ENCODE measurements around the gene GSG1L. TPM values are rescaled to one million over a fixed set of nuclear protein-coding genes. Genes with fewer than 3 reads are reported as not detected.
A peak's percentile ranks its signal among the peaks of the same experiment; 100 is the strongest.
"Not testable (repeated sequence)": the region's sequence is repeated elsewhere in the genome, so short reads cannot be mapped to it uniquely, and the experiment has no call there.

GSG1L gene
- total RNA-seq, 1 experiment from 2014 or later = not detected

DNA sequence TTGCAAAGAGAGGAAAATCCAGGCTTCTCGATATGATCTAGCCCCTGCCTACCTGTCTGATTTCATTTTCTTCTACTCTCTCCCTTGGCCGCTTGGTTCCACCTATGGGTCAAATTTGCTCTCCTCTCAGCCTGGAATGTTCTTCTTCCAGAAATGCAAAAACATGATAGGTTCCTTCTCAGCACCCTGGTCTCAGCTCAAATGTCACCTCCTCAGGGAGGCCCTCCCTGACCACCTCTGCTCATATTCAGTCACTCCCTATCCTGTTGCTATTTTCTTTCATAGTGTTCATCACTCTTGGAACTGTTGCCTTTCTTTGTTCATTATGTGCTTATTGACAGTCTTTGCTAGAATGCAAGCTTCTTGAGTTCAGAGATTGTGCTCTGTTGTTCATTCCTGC lies 305.0 kb downstream of the GSG1L start:
- DNase-seq (ENCODE audit: low read depth) = no peak

GRCh38 chr16:27756206-27756970 lies 307.1 kb downstream of the GSG1L start:
- DNase-seq (ENCODE audit: low read depth) = no peak

GRCh38 chr16:27754788-27755690 lies 308.5 kb downstream of the GSG1L start:
- DNase-seq (ENCODE audit: low read depth) = no peak

DNA sequence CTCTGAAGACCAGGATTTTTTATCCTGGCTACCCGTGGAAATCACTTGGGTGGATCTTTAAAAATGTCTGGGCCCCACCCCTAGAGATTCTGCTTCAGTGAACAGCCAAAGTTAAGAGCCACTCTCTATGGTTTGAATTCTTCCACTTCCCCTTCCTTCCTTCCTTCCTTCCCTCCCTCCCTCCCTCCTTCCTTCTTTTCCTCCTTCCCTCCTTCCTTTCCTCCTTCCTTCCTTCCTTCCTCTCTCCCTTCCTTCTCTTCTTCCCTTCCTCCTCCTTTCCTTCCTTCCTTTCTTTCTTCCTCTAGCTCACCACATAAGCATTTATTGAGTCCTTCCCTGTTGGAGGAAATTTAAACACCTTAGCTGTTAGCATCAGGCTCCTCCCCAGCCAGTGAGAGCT lies 310.0 kb downstream of the GSG1L start:
- DNase-seq (ENCODE audit: low read depth) = no peak

- DNase-seq (ENCODE audit: low read depth) = no peak
Observed at GRCh38 chr16:27752241-27752640, 311.3 kb downstream of the GSG1L start.

DNA sequence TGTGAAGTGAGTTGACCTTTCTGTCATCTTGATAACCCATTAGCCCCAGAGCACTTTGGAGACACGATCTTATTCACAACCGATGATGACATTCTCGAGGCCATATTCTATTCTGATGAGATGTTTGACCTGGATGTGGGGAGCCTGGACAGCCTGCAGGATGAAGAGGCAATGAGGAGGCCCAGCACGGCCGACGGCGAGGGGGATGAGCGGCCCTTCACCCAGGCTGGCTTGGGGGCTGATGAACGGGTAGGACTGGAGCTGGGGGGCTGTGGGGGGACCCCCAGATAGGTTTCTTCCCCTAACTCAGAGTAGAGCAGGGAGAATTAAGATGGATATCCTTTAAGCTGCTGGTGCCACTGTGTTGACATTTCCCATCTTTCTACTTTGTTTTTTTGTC lies 311.8 kb downstream of the GSG1L start:
- no peak for DNase-seq (ENCODE audit: low read depth)

GRCh38 chr16:27751233-27751632 lies 312.3 kb downstream of the GSG1L start:
- DNase-seq (ENCODE audit: low read depth) = no peak

DNA sequence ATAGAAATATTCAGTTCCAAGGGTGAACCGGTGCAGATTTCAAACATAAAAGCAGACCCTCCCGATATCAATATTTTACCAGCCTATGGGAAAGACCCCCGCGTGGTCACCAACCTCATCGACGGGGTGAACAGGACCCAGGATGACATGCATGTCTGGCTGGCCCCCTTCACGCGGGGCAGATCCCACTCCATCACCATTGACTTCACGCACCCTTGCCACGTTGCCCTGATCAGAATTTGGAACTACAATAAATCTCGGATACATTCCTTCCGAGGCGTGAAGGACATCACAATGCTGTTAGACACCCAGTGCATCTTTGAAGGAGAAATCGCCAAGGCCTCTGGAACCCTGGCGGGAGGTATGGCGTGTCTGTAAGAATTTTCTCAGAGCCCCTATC lies 313.6 kb downstream of the GSG1L start:
- no peak for DNase-seq (ENCODE audit: low read depth)

DNA sequence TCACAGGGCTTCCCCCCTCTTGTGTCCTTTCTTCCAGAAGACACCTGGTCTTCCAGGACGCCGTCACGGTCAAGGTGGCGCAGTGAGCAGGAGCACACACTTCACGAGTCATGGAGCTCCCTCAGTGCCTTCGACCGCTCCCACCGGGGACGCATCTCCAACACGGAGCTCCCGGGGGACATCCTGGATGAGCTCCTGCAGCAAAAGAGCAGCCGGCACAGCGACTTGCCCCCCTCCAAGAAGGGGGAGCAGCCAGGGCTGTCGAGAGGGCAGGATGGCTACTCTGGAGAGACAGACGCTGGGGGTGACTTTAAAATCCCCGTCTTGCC lies 314.0 kb downstream of the GSG1L start:
- no peak for DNase-seq (ENCODE audit: low read depth)

GRCh38 chr16:27748868-27749546 lies 314.5 kb downstream of the GSG1L start:
- peak; percentile 77 for DNase-seq (ENCODE audit: low read depth)

GRCh38 chr16:27747946-27748345 lies 315.6 kb downstream of the GSG1L start:
- no peak for DNase-seq (ENCODE audit: low read depth)

GRCh38 chr16:27746076-27746855 lies 317.2 kb downstream of the GSG1L start:
- no peak for DNase-seq (ENCODE audit: low read depth)

DNA sequence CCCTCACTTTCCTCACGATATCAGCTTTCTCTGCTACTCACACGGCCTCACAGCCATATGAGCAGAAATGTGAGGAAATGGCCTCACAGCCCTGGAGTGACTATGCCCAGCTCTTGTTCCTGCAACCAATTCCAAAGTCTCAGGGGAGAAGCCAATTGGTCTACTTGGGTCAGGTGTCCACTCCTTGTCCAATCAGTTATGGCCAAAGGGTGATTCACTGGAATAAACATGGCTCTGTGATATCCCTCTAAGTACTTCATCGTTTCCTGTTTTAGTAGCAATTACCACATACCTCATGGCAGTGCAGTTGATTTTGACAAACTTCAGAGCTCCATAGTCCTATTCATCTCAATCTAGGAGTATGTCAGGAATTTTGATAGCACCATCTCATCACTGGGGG lies 318.2 kb downstream of the GSG1L start:
- DNase-seq (ENCODE audit: low read depth) = peak; percentile 10

DNA sequence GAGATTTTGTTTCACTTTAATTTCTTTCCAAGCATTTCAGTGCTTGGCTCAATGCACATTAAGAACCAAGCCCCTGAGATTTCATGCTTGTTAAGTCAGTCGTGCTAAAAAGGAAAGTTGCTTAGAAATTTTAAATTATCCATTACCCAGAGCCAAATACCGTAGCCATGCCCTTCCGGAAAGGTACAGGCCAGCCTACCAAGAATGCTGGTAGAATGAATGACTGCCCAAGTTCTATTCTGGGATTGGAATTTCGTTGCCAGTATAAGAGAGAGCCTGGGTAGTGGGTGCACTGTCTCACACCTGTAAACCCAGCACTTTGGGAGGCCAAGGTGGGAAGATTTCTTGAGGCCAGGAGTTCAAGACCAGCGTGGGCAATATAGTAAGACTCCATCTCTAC lies 319.6 kb downstream of the GSG1L start:
- no peak for DNase-seq (ENCODE audit: low read depth)

GRCh38 chr16:27743001-27743400 lies 320.5 kb downstream of the GSG1L start:
- DNase-seq (ENCODE audit: low read depth) = not testable (repeated sequence)

GRCh38 chr16:27742333-27742732 lies 321.2 kb downstream of the GSG1L start:
- no peak for DNase-seq (ENCODE audit: low read depth)

- peak; percentile 30 for DNase-seq (ENCODE audit: low read depth)
Observed at GRCh38 chr16:27740496-27741201, 322.9 kb downstream of the GSG1L start.

- DNase-seq (ENCODE audit: low read depth) = no peak
Observed at GRCh38 chr16:27739606-27740357, 323.7 kb downstream of the GSG1L start.

DNA sequence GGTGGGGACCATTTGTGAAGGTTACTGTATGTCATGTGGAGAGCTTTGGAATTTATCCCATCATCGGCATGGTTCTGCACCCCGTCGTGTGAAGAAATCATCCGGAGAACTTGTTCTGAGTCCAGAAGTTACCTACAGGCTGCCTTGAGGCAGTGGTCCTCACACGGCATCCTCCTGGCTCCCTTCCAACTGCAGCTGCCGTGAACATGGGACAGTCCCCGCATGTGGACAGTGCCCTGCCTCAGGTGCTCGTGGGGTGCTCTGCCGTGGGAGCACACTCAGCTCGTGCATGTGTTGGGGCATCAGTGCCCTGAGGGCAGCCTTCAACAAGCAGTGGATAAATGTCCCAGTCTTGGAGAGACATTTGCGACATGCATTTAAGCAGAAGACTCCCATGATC lies 324.9 kb downstream of the GSG1L start:
- DNase-seq (ENCODE audit: low read depth) = no peak
